ENCODE measurements around the gene LMOD1.

Gene LMOD1

DNA sequence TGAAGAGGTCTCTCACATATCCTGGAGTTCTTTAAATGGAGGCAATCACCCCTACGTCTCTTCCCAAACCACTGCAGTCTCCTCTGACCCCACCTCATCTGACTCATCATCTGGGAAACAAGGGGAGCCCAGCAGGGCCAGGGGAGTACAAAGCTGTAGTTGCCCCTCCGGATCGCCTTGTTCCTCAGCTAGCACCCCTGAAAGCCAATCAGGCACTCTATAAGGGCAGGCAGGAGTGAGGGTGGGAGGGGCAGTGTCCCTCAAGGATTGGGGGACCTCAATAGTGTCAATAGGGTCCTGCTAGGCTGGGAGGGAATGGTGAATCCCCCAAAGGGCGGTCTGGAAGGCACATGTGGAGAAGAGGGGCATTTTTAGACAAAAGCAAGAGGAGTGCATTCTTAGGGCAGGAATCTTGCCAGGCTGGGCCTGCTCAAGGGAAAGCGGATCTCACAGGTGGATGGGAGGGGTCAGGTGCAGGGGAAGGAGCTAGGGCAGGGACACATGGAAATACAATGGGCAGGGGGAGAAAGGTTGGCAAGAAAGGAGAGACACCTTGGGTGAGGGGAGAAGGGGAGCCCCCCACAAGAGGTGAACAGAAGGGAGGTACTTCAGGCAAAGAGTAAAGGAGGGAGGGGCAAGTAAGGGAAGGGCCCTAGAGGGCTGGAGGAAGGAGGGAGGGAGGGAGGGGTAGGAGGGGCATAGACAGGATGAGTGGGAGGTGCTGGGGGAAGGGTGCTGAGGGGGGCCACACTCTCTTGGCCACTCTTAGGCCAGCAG, 51.8 kb downstream of the LMOD1 start:
- DNase-seq (ENCODE audit: low read depth in 2 of 2, low spot score in 1 of 2) = no peak

DNA sequence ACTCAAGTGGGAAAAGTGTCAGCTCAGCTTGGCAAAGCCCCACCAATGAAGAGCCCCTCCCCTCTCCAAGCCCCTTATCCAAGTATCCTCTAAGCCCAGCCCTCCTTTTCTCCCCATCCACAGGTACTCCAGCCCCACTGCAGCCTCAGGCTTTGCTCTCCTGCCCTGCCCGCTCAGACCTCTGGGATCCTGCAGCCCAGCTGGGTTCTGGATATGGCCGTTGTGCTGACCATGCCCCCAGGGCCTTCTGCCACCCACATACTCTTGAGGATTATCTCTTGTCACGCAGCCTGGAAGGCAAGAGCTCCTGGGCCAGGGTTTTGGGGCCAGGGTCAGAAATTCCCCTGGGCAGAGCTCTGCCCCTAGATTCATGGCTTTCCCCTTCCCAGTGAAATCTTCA, 52.9 kb downstream of the LMOD1 start:
- no peak for DNase-seq (ENCODE audit: low read depth in 2 of 2, low spot score in 1 of 2)

DNA sequence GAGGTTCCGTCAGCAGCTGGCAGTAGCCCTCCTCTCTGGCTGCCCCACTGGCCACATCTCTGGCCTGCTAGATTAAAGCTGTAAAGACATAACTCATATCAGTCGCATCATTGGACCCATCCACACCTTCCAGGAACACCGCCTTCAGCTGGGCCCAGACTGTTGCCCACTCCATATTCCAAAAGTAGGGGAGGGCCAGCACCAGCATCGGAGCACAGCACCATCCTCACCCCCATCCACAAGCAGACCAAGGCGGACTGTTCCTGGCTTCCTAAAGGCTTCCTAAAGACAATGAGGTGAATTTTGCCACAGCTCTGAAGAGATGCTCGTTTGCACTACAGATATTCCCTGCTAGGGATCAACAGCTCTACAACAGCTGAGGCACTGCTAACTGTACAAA, 54.1 kb downstream of the LMOD1 start:
- DNase-seq (ENCODE audit: low read depth in 2 of 2, low spot score in 1 of 2) = no peak

DNA sequence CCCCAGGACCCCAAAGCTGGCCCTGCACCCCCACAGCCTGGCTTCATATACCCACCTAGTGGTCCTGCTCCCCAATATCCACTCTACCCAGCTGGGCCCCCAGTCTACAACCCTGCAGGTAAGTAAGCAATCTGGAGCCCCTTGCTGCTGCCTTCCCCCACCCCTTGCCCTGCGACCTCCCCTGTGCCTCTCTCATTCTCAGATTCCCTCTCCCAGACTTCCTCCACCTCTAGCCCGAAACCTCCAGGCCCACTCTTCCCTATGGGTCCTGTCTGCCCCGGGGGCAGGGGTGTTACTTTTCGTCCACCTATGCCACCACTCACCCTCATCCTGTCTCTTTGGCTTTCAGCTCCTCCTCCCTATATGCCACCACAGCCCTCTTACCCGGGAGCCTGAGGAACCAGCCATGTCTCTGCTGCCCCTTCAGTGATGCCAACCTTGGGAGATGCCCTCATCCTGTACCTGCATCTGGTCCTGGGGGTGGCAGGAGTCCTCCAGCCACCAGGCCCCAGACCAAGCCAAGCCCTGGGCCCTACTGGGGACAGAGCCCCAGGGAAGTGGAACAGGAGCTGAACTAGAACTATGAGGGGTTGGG, 54.8 kb downstream of the LMOD1 start:
- DNase-seq (ENCODE audit: low read depth in 2 of 2, low spot score in 1 of 2) = no peak

DNA sequence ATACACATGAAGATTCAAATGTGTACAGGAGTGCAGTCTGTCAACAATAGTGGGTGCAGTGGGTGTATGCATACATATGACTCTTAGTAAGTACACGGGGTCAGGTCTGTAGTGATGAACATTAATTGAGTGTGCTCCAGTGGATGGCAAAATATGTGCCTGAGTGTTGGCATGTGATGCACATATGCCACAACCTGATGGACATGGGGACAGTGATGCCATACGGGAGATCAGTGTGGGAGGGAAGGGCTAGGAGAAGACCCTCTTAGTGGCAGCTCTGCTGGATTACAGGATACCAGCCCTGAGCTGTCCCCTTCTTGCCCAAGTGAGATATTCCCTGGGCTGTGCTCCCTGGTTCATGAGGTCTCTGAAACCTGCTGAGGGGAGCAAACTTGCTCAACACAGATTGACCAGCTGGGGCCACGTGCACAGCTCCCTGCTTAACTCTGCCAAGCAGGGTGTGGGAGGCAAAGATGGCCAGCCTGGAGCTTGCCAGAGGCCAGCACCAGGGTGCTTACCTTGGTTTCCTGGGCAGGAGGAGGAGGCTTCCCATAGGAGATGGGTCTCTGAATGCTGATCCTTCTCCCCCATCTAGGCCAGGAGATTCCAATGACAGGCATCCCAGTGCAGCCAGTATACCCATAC, 55.4 kb downstream of the LMOD1 start:
- DNase-seq (ENCODE audit: low read depth in 2 of 2, low spot score in 1 of 2) = no peak

DNA sequence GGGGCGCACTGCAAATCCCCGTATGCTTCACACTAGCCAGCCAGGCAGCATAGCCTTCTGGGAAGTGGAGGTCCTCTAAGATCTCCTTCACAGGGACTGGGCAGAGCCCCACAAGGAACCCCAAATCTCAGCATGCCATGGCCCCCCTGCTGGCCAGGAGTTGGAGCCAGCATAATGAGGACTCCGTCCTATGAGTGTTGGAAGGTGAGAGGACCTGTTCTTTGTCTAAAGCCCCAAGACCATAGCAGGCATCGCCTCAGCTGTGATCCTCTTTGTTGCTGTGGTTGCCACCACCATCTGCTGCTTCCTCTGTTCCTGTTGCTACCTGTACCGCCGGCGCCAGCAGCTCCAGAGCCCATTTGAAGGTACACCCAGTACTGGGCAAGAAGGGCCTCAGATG, 56.1 kb downstream of the LMOD1 start:
- DNase-seq (ENCODE audit: low read depth in 2 of 2, low spot score in 1 of 2) = no peak

DNA sequence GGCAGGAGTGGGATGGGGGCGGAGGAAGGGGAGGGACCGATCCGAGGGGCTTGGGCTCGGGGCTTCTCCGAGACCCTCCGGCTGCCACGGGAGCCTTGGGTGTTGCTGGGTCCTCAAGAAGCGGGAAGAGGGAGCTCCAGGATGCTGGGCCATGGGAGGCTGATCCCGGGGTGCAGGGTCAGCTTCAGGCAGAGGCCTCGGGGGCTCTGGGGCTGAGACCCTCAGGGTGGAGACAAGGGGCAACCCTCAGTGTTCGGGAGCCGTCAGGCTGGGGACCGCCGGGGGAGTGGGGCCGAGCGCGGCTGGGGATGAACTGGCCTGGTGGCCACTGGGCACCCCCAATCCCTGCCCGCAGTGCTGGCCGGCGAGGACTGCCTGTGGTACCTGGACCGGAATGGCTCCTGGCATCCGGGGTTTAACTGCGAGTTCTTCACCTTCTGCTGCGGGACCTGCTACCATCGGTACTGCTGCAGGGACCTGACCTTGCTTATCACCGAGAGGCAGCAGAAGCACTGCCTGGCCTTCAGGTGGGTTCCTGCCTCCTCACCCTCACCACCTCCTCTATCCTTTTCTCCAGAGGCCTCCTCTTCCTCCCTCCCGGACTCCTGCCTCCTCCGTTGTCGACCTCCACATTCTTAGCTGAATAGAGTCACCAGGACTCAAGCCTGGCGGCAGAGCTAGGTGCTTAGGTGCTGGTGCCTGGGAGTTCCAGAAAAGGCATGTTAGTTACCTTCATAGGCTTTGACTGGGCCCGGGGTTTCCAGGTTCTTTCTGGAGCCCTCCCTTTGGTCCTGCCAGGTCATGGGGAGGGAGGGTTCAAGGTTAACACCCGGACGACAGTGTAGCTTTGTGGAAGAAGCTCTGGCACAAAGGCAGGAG, 57.0 kb downstream of the LMOD1 start:
- DNase-seq (ENCODE audit: low read depth in 2 of 2, low spot score in 1 of 2) = no peak

DNA sequence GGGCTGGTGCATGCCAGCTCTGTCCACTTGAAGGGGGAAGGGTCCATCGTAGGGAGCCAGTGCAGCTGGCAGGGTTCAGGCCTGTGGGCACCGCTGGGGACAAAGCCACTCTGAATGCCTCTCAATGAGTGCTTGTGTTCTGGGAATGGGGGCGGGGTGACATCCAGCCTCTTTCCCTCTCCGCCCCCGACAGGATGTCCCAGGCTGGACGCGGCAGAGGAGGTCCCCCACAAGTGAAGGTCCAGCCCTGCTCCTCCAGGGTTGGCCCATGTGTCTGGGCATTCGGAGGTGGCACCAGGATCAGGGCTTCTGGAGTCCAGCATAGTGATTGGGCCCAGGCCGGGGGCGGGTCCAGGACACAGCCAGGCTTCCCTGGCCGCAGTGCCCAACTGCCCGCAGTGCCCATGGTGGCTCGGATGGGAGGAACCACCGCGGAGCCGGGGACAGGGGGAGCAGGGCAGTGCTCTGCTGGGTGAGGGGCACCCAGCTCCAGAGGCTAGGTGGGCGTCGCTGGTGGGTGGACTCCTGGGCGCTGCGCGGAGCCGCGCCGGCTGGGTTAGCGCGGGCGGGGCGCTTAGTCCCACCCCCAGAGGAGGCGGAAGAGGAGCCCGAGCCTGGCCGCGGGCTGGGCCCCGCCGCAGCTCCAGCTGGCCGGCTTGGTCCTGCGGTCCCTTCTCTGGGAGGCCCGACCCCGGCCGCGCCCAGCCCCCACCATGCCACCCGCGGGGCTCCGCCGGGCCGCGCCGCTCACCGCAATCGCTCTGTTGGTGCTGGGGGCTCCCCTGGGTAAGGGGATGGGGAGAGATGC, 57.9 kb downstream of the LMOD1 start, which contains the start of gene SHISA4:
TSS of gene SHISA4 (plus strand) at position 617 of the 808 bp plus-strand sequence. CDS start at position 714, 97 bp downstream.
- no peak for DNase-seq (ENCODE audit: low read depth in 2 of 2, low spot score in 1 of 2)

DNA sequence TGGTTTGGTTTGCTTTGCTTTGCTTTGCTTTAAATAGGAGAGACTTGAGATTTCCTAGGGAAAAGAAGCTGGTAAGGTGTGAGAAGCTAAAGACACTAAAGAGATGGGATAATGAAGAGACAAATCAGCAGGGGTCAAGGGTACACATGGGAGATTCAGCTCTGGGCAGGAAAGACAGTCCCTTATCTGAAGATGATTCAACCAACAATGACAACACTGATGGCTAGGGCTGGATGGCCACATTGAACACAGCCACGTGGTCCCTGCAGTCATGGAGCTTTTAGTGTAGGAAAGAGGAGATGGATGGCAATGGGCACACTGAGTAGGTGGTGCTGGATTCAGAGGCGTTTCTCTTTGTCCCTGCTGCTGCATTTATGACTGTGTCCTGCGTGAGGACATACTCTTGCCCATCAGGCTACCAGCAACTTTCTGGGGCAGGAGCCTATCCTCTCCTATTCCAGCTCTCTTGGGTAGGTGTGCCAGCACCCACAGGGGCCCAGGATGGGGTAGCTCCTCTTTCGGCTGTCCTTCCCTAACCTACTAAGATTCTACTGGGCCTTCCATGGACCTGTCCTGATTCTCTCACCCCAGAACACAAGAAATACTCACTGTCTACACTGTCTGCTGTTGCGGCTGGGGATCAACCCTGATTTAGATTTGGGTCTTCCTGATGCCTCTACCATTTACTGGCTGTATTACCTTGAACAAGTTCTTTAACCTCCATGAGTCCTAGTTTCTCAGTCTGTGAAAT, 59.1 kb downstream of the LMOD1 start:
- no peak for DNase-seq (ENCODE audit: low read depth in 2 of 2, low spot score in 1 of 2)

DNA sequence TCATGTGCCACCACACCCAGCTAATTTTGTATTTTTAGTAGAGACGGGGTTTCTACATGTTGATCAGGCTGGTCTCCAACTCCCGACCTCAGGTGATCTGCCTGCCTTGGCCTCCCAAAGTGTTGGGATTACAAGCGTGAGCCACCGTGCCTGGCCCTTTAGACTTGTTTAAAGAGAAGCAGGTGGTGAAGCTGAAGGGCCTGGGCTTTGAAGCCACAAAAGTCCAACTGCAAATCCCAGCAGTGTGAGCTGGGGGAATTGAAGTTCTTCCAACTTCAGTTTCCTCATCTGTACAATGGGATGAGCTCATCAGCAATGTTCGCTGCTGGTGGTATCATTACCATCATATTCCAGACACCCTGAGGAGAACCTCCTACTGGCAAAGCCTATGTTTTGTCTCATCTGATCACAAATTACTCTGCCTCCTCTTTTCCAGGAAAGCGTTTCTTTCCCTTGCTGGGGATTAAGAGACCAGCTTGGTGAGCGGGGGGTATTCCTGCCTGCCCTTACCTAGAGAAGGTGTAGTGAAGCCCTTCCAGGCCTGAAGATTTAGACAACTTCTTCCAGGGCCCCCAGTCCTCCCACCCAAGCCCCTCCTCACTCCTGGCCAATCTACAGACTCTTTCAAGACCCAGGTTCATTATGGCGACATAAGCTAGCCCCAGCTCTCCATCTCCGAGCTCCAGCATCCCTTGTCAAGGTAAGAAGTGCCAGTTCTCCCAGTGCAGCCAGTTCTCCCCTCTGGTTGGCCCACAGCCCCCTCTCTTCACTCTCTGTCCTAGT, 60.1 kb downstream of the LMOD1 start:
- no peak for DNase-seq (ENCODE audit: low read depth in 2 of 2, low spot score in 1 of 2)

DNA sequence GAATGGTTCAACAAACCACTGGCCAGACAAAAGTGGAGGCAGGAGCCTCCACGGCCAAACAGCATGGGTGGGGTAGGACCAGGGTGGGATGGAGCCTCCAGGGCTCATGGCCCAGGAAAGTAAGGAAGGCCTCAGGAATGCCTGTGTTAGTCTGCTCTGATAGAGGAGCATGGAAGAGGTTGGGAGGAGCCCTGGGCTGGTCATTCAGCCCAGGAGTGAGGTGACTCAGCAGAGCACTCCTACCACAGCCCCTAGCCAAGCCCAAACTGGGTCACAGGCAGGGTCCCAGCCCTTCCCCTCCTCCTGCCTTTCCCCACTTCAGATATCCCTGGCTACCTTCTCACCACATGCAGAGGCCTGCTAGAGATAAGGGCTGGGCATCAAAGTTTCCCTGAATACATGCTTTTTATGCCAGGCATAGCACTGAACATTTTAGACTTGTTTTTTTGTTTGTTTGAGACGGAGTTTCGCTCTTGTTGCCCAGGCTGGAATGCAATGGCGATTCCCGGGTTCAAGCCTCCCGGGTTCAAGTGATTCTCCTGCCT, 60.7 kb downstream of the LMOD1 start:
- no peak for DNase-seq (ENCODE audit: low read depth in 2 of 2, low spot score in 1 of 2)

DNA sequence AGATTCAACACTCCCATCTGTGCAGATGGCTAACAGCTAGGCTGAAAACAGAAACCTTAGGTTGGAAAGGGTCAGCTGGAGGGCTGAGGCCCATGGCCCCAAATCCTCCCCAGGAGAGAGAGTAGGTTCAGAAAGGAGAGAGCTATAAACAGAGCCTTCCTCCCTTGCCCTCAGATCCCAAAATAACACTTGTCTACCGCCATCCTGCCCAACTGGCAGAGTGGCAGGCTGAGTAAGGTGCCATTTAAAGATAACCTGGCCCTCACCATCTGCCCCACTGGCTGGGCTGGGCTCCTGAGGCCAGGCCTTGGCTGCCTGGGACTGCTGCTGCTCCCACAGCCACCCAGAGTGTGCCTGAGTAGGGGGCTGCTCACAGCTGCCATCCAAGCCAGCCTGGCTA, 61.9 kb downstream of the LMOD1 start:
- DNase-seq (ENCODE audit: low read depth in 2 of 2, low spot score in 1 of 2) = no peak

DNA sequence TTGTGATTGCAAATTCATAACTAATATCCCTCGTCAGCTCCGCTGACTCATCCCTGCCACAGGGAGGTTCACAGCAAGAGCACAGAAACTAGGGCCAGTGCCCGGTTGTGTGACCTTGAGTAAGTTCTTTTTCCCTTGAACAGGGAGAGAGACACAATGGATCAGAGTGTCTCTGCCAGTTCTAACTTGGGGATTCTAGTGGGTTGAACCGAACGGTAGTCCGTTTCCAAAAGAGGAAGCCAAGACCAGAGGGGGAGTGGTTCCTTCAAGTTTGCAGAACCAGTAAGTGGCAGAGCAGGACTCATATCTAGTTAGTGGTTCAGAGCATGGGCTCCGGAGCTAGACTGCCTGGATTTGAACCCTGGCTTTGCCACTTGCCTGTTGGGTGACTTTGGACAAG, 62.6 kb downstream of the LMOD1 start:
- DNase-seq (ENCODE audit: low read depth in 2 of 2, low spot score in 1 of 2) = no peak

DNA sequence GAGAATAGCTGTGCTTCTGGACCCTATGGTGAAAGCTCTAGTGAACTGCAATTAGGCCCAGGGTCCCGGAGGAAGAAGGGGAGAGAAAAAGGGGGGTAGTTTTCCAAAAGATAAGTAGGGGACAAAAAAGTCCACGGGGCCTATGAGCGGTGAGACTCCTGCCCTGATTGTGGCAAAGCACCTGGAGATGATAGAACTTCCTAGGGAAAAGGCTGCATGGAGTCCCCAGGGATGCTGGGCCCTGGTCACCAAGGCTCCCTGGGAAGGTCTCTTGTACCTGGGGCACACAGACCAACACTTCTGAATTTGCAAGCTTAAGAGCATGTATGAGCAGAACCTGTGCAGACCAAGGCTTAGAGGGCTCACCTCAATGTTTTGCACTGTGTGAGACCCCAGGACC, 63.1 kb downstream of the LMOD1 start:
- no peak for DNase-seq (ENCODE audit: low read depth in 2 of 2, low spot score in 1 of 2)

DNA sequence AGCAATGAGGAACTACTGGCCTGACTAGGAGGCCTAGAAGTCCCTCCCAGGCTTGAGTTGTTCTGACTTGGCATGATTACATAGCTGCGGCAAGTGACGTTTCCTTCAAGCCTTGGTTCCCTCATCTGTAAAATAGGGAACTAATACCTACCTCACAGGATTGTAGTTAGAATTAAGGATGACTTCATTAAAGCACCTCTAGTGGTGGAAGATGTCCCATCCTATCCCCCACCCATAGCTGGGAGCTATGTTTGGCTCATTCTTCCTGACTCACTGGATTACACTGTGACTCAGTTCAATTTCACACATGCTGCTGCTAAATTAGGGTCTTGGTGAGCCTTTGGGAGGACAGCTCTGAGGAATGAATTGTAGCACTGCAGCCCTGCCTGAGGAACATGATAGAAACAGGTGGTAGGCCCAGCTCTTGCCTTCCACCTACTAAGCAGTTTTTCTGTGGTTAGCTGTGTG, 63.6 kb downstream of the LMOD1 start:
- no peak for DNase-seq (ENCODE audit: low read depth in 2 of 2, low spot score in 1 of 2)

DNA sequence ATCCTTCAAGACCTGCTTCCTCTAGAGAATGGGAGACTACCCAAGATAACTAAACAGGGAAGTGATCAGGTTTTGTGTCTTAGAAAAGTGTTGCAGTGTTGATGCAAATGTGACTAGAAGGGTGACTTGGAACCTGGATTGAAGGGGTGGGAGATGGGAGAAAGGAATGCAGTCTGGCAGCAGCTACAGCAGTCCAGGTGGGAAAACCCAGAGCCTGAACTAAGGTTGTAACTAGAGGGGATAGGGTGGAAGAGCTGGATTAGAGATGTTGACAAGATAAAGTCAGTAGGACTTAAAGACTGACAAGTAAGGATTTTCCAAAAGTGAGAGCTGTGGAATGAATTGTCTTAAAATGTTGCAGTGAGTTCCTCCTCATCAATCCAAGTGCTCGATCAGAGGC, 64.7 kb downstream of the LMOD1 start:
- no peak for DNase-seq (ENCODE audit: low read depth in 2 of 2, low spot score in 1 of 2)

DNA sequence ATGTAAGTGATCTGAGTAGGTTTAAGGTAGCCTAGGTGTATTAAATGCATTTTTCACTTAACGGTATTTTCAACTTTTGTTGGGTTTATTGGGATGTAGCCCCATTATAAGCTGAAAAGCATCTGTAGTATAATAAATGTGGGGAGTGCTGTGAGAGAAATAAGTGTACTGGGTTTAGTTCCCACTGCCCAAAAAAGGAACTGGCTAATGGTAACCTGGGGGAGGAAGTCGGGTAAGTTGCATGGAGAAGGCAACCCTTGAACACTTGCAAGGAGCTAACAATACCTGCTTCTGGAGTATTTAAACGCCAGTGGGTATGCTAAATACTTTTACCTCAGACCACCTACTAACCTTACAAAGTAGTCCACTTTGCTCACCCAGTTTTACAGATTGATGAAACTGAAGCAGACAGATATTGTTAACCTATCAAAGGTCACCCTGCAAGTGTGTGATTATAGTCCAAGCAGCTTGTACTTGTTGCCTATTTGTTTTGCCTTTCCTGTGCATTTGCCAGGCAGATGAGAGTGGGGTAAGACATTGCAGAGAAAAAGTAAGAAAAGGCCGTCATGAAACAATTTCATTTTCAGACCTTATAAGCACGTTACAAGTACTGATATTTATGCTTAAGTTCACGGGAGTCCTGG, 65.3 kb downstream of the LMOD1 start:
- no peak for DNase-seq (ENCODE audit: low read depth in 2 of 2, low spot score in 1 of 2)

DNA sequence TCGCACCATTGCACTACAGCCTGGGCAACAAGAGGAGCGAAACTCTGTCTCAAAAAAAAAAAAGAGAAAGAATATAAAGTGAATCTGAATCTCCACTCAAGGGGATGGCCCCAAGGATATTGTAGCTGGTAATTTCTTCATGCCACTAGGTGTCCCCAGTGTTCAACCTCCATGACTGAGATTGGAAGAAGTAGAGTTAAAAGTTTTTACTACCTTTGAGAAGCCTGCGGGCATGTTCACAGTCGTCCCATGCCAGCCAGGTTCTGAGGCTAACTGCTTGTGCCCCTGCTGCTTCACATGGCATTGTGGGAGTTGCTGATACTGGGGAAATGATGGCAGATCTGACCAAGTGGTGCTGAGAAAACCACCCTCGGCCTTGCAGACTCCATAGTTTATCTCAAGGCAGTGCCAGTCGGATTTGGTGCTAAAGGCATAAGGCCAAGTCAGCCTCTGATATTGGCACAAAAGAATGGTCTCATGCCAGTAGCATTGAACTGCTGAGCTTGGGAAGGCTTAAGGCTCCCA, 68.4 kb downstream of the LMOD1 start:
- DNase-seq (ENCODE audit: low read depth in 2 of 2, low spot score in 1 of 2) = no peak

All from stimulated activated CD8-positive, alpha-beta memory T cell treated with anti-CD3 and anti-CD28 coated beads, Interleukin-4, amount 100 ng/mL, for 4 hours (primary cell).